BE2C (cell line): ENCODE data around the gene SEBOX.

Experiments
- DNase-seq: peaks from one replicate; pipeline ENCODE4 v3.0.0-alpha.2; 2020
- H3K27me3 ChIP-seq: fragments of 250-450 bp; sonication (Bioruptor Pico); 2 replicates; pipeline ENCODE4 v1.5.1; 2020; ENCODE audit warnings: mild to moderate bottlenecking
- H3K36me3 ChIP-seq: fragments of 250-450 bp; sonication (Bioruptor Pico); 2 replicates; pipeline ENCODE4 v1.5.1; 2020; ENCODE audit warnings: mild to moderate bottlenecking
- H3K4me1 ChIP-seq: fragments of 250-450 bp; sonication (Bioruptor Pico); 2 replicates; pipeline ENCODE4 v1.5.1; 2020
- H3K4me3 ChIP-seq: 2 replicates; pipeline ENCODE4 v1.5.1; 2011; ENCODE audit warnings: low read depth, low read length
- H3K9me3 ChIP-seq: fragments of 250-450 bp; sonication (Bioruptor Pico); 2 replicates; pipeline ENCODE4 v1.5.1; 2020
- CTCF ChIP-seq: IDR thresholded peaks from 2 replicates; pipeline ENCODE4 v1.5.1; 2012; ENCODE audit warnings: mild to moderate bottlenecking, low read depth, low read length

Gene SEBOX

GRCh38 chr17:28330671-28331070 lies 34.3 kb downstream of the SEBOX start:
- Histone ChIP-seq H3K4me1 (no peaks in the 10 kb centered on the region), H3K9me3 (no peaks in the 10 kb centered on the region), H3K4me3 (no peak overlapping the region), H3K27me3 (no peaks in the 10 kb centered on the region), H3K36me3 (peaks cover 11% of the 10 kb centered on the region)
- TF ChIP-seq CTCF: no peak
- DNase-seq: no peak

DNA sequence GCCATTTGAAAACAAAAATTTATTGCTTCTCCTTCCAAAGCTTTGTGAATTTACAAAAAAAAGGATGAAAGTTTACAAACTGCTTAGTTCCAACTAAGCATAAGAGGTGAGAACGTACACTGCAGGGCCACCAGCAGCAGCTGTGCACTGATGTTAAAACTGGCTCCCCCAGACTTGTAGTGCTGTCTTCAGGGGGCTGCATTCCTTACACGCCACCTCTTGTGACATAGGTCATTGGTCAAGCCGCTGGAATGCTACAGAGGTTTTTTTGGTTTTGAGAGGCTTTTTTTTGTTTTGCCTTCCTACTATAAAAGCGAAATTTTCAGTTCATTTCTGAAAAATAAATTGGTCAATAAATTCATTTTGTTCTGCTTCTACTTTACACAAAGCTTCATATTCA lies 36.7 kb downstream of the SEBOX start:
- no peaks in the 10 kb centered on the region for H3K27me3 ChIP-seq
- no peak overlapping the region for H3K4me3 ChIP-seq
- TF ChIP-seq CTCF: no peak
- no peaks in the 10 kb centered on the region for H3K9me3 ChIP-seq
- no peaks in the 10 kb centered on the region for H3K4me1 ChIP-seq
- DNase-seq: no peak
- peaks cover 11% of the 10 kb centered on the region for H3K36me3 ChIP-seq

DNA sequence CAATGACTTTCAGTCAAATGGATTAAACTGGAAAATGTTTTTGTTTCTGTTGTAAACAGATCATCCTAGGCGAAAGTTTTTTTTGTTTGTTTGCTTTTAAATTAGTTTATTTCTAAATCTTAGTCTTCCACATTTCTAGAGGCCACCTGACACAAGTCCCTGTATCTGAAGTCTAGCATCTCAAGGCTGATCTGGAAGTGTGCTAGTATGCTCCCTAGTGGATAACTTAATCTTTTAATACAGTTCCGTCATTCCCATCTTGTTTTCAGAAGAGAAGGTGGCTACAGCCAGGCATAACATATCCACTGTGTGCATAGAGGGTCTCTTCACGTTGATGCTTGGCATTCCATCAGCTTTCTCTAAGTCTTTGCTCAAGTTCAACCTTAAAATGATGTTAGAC lies 37.3 kb downstream of the SEBOX start:
- H3K4me3 ChIP-seq: no peak overlapping the region
- no peak for TF ChIP-seq CTCF
- peaks cover 11% of the 10 kb centered on the region for H3K36me3 ChIP-seq
- DNase-seq: no peak
- no peaks in the 10 kb centered on the region for H3K4me1 ChIP-seq
- no peaks in the 10 kb centered on the region for H3K27me3 ChIP-seq
- no peaks in the 10 kb centered on the region for H3K9me3 ChIP-seq

GRCh38 chr17:28327031-28327607 lies 37.9 kb downstream of the SEBOX start:
- DNase-seq: no peak
- Histone ChIP-seq H3K4me1 (no peaks in the 10 kb centered on the region), H3K27me3 (no peaks in the 10 kb centered on the region), H3K36me3 (peaks cover 11% of the 10 kb centered on the region), H3K4me3 (no peak overlapping the region), H3K9me3 (no peaks in the 10 kb centered on the region)
- TF ChIP-seq CTCF: no peak

GRCh38 chr17:28326114-28326513 lies 38.9 kb downstream of the SEBOX start:
- H3K4me1 ChIP-seq: no peaks in the 10 kb centered on the region
- no peak for DNase-seq
- H3K36me3 ChIP-seq: peaks cover 11% of the 10 kb centered on the region
- H3K9me3 ChIP-seq: no peaks in the 10 kb centered on the region
- no peak for TF ChIP-seq CTCF
- no peak overlapping the region for H3K4me3 ChIP-seq
- no peaks in the 10 kb centered on the region for H3K27me3 ChIP-seq

DNA sequence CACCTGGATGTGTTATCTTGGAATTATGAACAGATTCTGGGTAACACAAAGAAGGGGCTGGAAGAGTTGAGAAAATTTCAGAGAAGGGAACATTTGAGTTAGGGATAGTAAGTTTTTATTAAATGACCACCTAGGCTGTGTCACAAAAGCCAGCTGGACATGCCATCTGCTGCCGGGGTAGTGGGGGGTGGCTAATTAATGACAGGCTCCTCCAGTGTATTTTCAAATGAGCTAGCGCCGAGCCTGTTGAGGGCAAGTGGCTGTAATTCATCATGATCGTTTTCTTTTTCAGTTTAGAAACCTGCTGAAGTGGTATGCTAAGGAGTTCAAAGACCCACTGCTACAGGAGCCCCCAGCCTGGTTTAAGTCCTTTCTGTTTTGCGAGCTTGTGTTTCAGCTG lies 39.8 kb downstream of the SEBOX start:
- Histone ChIP-seq H3K9me3 (no peaks in the 10 kb centered on the region), H3K4me1 (no peaks in the 10 kb centered on the region), H3K36me3 (peaks cover 15% of the 10 kb centered on the region), H3K27me3 (no peaks in the 10 kb centered on the region), H3K4me3 (no peak overlapping the region)
- TF ChIP-seq CTCF: no peak
- DNase-seq: no peak
